Chondrocyte (in vitro differentiated cells): ENCODE results near the gene XRCC1. TPM values are rescaled to one million over a fixed set of nuclear protein-coding genes. Genes with fewer than 3 reads are reported as not detected.

Experiments
- DNase-seq: peaks from one replicate; pipeline ENCODE4 v3.0.0; 2021; ENCODE audit warnings: mixed read lengths, low spot score
- H3K27ac Mint-ChIP-seq: one replicate; pipeline ENCODE4 v1.8.0; 2021; ENCODE audit warnings: mild to moderate bottlenecking, moderate library complexity, mixed read lengths; ENCODE audit not compliant: unreplicated experiment
- H3K27me3 Mint-ChIP-seq: 2 replicates; pipeline ENCODE4 v1.8.0; 2021; ENCODE audit warnings: low read depth, mixed read lengths
- H3K36me3 Mint-ChIP-seq: 2 replicates; pipeline ENCODE4 v1.8.0; 2021; ENCODE audit warnings: low read depth, mixed read lengths
- H3K4me1 Mint-ChIP-seq: 2 replicates; pipeline ENCODE4 v1.8.0; 2021; ENCODE audit warnings: low read depth, mild to moderate bottlenecking, mixed read lengths
- H3K4me3 Mint-ChIP-seq: one replicate; pipeline ENCODE4 v1.8.0; 2021; ENCODE audit warnings: mild to moderate bottlenecking, moderate library complexity, mixed read lengths; ENCODE audit not compliant: unreplicated experiment
- H3K9me3 Mint-ChIP-seq: 2 replicates; pipeline ENCODE4 v1.8.0; 2021; ENCODE audit warnings: low read depth, mixed read lengths
- total RNA-seq: library from RNA; stranded (reverse); gene quantifications from 3 replicates; pipeline ENCODE4 v1.2.1, GENCODE V29; 2021
- TF ChIP-seq, protein P1 (sequence below): fragments of 200-600 bp; sonication (generic); IDR thresholded peaks from 2 replicates; pipeline ENCODE4 v1.5.0; 2021; ENCODE audit warnings: antibody characterized with exemption, mild to moderate bottlenecking, moderate library complexity

Gene XRCC1
- total RNA-seq, 1 donor from 2014 or later = 30.5 TPM

DNA sequence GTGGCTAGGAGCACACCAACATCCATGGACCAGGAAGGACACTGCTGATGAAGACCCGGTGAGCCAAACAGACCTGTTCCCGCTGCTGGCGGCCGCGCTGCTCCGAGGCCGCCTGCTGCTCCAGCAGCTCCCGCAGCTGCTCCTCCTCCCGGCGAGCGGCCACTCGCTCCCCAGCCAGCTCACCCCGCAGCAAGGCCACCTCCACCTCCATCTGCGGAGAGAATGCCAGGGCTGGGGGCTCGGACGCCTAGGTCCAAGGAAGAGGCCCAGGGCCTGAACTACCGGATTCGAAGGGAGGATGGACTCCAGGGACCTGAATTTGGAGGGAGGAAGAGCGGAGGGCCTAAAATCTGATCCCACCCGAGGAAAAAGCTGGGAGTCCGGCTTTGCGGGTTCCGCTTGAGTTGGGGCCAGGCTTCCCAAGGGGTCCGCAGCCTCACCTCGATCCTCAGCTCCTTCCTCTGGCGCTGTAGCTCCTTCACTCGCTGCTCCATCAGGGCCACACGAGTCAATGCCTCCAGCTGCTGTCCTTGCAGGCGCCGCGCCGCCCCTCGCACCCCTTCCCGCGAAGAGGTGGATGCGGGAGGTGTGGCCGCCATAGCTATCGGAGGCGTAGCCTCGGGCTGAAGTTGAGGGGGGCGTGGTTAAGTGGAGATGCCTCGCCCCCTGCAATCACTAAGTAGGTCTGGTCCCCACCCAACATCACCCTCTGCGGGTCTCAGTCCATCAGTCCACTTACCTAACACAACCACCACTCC is 73.5 kb downstream of the XRCC1 start:
- Mint-ChIP-seq H3K27me3 (no peaks in the 10 kb centered on the region), H3K9me3 (no peaks in the 10 kb centered on the region), H3K4me1 (peaks cover 14% of the 10 kb centered on the region), H3K4me3 (no peak overlapping the region), H3K27ac (no peak overlapping the region), H3K36me3 (peaks cover 12% of the 10 kb centered on the region)
- DNase-seq = no peak
- TF ChIP-seq, protein P1, sequence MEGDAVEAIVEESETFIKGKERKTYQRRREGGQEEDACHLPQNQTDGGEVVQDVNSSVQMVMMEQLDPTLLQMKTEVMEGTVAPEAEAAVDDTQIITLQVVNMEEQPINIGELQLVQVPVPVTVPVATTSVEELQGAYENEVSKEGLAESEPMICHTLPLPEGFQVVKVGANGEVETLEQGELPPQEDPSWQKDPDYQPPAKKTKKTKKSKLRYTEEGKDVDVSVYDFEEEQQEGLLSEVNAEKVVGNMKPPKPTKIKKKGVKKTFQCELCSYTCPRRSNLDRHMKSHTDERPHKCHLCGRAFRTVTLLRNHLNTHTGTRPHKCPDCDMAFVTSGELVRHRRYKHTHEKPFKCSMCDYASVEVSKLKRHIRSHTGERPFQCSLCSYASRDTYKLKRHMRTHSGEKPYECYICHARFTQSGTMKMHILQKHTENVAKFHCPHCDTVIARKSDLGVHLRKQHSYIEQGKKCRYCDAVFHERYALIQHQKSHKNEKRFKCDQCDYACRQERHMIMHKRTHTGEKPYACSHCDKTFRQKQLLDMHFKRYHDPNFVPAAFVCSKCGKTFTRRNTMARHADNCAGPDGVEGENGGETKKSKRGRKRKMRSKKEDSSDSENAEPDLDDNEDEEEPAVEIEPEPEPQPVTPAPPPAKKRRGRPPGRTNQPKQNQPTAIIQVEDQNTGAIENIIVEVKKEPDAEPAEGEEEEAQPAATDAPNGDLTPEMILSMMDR = no peak

GRCh38 chr19:43499042-43499441 is 76.3 kb downstream of the XRCC1 start:
- H3K4me1 Mint-ChIP-seq = peaks cover 10% of the 10 kb centered on the region
- peaks cover 17% of the 10 kb centered on the region for H3K36me3 Mint-ChIP-seq
- no peak overlapping the region for H3K27ac Mint-ChIP-seq
- DNase-seq = no peak
- no peaks in the 10 kb centered on the region for H3K9me3 Mint-ChIP-seq
- no peaks in the 10 kb centered on the region for H3K27me3 Mint-ChIP-seq
- TF ChIP-seq, protein P1 = no peak
- H3K4me3 Mint-ChIP-seq = no peak overlapping the region

DNA sequence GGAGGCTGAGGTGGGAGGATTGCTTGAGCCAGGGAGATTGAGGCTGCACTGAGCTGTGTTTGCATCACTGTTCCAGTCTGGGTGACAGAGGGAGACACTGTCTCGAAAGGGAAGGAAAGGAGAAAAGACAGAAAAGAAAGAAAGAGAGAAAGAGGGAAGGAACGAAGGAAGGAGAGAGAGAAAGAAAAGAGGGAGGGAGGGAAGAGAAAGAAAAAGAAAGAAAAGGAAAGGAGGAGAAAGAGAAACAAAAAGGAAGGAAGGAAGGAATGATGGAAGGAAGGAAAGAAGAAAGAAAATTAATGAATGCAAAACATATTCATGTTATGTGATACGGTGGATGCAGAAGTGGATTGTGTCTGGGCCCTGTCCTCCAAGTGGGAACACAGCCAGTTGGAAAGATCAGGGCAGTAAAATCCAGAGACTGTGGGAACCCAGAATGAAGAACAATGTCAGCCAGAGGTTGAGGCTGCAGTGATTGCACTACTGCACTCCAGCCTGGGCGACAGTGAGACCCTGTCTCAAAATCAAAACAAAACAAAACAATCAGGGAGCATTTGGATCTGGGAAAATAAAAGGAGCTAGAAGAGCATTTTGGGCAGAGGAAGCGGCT is 77.0 kb downstream of the XRCC1 start:
- no peaks in the 10 kb centered on the region for H3K27me3 Mint-ChIP-seq
- peaks cover 6% of the 10 kb centered on the region for H3K4me1 Mint-ChIP-seq
- no peaks in the 10 kb centered on the region for H3K9me3 Mint-ChIP-seq
- H3K27ac Mint-ChIP-seq = no peak overlapping the region
- TF ChIP-seq, protein P1 = no peak
- DNase-seq = no peak
- no peak overlapping the region for H3K4me3 Mint-ChIP-seq
- H3K36me3 Mint-ChIP-seq = peaks cover 17% of the 10 kb centered on the region

- no peak overlapping the region for H3K4me3 Mint-ChIP-seq
Measured at GRCh38 chr19:43496960-43497359, 78.4 kb downstream of the XRCC1 start.

DNA sequence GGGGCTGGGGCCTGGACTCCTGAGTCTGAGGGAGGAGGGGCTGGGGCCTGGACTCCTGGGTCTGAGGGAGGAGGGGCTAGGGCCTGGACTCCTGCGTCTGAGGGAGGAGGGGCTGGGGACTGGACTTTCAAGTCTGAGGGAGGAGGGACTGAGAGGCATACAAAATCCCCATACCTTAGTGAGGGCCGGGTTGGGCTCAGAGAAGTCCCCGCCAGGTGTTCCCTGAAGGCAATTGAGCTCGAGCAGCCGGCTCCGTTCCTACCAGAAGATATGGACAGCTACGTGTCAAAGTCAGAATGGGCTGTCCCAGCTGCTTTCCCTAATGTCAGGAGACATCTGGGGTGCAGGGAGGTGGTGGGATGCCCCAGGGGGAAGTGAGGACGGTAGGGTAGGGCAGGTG is 80.2 kb downstream of the XRCC1 start:
- Mint-ChIP-seq H3K36me3 (peaks cover 12% of the 10 kb centered on the region), H3K27ac (no peak overlapping the region), H3K4me1 (no peaks in the 10 kb centered on the region), H3K4me3 (no peak overlapping the region), H3K9me3 (no peaks in the 10 kb centered on the region), H3K27me3 (no peaks in the 10 kb centered on the region)
- TF ChIP-seq, protein P1 = no peak
- DNase-seq = no peak

More at GRCh38 chr19:43496960-43497359, 78.4 kb downstream of the XRCC1 start:
- TF ChIP-seq, protein P1 = no peak
- no peak for DNase-seq
- Mint-ChIP-seq H3K36me3 (peaks cover 14% of the 10 kb centered on the region), H3K9me3 (no peaks in the 10 kb centered on the region), H3K27me3 (no peaks in the 10 kb centered on the region), H3K4me1 (no peaks in the 10 kb centered on the region), H3K27ac (no peak overlapping the region)

Other genes starting within 250 kb of the XRCC1 start
- gene CD177, start 221.8 kb downstream of the XRCC1 start, total RNA-seq = not detected in 3 replicates
- not detected in 3 replicates for gene TEX101, start 160.6 kb downstream of the XRCC1 start, total RNA-seq
- 0.39 to 1.0 TPM (median 0.59 TPM) in 3 replicates for gene LYPD3, start 109.9 kb downstream of the XRCC1 start, total RNA-seq
- 4.5 to 8.1 TPM (median 7.0 TPM) in 3 replicates for gene PHLDB3, start 70.8 kb downstream of the XRCC1 start, total RNA-seq
- gene ETHE1, start 48.3 kb downstream of the XRCC1 start, total RNA-seq = 31.5 to 38.9 TPM (median 33.0 TPM) in 3 replicates
- 4.1 to 6.0 TPM (median 5.1 TPM) in 3 replicates for gene ZNF575, start 42.3 kb downstream of the XRCC1 start, total RNA-seq
- 0.51 to 2.3 TPM (median 1.6 TPM) in 3 replicates for gene PINLYP, start 274 bp upstream of the XRCC1 start, total RNA-seq
- 40.0 to 43.1 TPM (median 41.7 TPM) in 3 replicates for gene IRGQ, start 20.6 kb upstream of the XRCC1 start, total RNA-seq
- gene ZNF576, start 21.1 kb upstream of the XRCC1 start, total RNA-seq = 11.9 to 17.6 TPM (median 12.1 TPM) in 3 replicates
- 0.12 to 0.27 TPM in 2 of 3 replicates, not detected in the other for gene SRRM5, start 36.6 kb upstream of the XRCC1 start, total RNA-seq
- 50.7 to 53.9 TPM (median 52.5 TPM) in 3 replicates for gene ZNF428, start 44.1 kb upstream of the XRCC1 start, total RNA-seq
- gene CADM4, start 64.3 kb upstream of the XRCC1 start, total RNA-seq = 5.6 to 7.1 TPM (median 6.1 TPM) in 3 replicates
- 16.3 to 23.6 TPM (median 19.9 TPM) in 3 replicates for gene PLAUR, start 94.6 kb upstream of the XRCC1 start, total RNA-seq
- gene IRGC, start 140.5 kb upstream of the XRCC1 start, total RNA-seq = not detected in 3 replicates
- gene SMG9, start 179.4 kb upstream of the XRCC1 start, total RNA-seq = 46.9 to 55.4 TPM (median 47.2 TPM) in 3 replicates
- gene KCNN4, start 205.4 kb upstream of the XRCC1 start, total RNA-seq = 2.3 to 3.3 TPM (median 2.9 TPM) in 3 replicates
- not detected in 3 replicates for gene LYPD5, start 226.9 kb upstream of the XRCC1 start, total RNA-seq